ENCODE measurements around the gene AQP12A.
"Not testable (repeated sequence)": the region's sequence is repeated elsewhere in the genome, so short reads cannot be mapped to it uniquely, and the experiment has no call there.

Gene AQP12A

GRCh38 chr2:240687741-240688552 lies 3.7 kb upstream of the AQP12A start:
- no peak for DNase-seq (ENCODE audit: low read depth, low spot score)

DNA sequence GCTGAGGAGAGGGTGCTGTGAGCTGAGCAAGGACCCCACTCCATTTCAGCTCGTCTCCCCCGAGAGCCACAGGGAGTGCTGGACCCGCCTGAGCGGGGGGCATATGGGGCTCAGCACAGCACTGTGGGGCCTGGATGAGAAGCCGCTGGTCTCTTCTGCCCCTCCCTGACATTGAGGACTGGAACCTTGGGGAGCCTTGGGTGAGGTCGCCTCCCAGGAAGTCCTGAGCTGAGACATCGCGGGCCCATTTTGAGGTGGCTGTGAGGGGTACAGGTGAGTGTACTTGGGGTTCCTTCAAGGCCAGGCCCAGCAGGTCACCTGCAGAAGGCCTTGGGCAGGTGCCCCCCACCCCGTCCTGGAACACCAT lies 3.1 kb upstream of the AQP12A start:
- no peak for DNase-seq (ENCODE audit: low read depth, low spot score)

DNA sequence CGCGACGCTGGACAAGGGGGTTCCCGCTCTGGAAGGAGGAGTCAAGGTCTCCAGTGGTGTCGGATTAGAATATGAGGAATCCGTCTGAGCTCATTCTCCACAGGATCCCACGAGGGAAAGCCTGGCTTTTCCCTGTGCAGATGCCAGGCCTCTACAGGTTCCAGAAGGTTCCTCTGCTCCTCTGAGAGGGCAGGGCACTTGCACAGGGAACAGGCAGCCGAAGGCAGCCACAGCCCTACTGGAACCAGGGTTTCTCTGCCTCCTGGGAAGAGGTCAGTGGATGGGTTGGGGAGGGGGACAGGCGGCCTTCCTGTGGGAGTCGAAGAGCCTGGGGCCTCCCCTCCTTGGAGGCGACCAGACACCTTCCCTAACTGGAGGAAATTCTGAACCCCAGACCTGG lies 1.7 kb upstream of the AQP12A start:
- DNase-seq (ENCODE audit: low read depth, low spot score), result no peak

DNA sequence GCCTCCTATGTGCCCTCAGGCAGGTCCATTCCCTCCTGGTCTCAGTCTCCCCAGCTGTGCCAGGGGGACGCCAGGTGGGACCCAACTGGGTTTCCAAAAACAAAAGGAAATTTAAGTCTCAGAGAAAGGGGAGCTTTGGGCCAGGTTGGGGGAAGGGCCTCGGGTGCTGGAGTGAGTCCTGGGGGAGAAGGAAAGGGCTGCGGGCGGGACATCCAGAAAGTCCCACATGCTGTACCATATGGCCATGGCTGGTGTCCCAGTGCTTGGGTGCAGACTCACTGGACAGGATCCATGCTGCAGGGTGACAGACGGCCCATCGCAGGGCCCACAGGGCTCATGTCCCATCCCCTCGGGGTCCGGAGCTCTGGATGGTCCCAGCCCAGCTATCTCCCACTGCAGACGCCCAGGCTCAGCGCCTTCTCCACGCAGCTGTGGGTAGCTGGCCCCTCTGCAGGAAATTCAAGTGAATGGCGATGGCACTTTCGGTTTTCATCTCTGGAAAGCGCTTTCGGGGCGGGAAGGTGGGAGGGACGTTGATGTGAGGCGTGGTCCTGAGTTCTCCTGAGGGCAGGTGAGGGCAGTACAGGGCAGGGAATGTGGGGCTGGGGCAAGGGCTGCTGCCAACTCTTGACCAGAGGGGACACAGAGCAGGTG lies 1.1 kb upstream of the AQP12A start:
- not testable (repeated sequence) for DNase-seq (ENCODE audit: low read depth, low spot score)

DNA sequence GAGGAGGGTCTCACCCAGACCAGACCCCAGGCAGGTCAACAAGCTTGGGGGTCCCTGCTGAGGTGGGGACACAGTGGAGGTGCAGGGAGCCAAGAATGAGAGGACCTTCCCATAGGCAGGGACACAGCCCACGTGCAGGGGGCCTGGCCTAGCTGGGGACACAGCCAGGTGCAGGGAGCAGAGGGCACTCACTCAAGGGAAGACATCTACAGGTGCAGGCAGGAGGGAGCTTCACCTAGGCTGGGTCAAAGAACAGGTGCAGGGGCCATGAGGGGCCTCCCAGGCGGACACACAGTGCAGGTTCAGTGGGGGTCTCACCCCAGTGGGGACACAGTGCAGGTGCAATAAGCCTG lies 615 bp upstream of the AQP12A start:
- DNase-seq (ENCODE audit: low read depth, low spot score), result not testable (repeated sequence)

DNA sequence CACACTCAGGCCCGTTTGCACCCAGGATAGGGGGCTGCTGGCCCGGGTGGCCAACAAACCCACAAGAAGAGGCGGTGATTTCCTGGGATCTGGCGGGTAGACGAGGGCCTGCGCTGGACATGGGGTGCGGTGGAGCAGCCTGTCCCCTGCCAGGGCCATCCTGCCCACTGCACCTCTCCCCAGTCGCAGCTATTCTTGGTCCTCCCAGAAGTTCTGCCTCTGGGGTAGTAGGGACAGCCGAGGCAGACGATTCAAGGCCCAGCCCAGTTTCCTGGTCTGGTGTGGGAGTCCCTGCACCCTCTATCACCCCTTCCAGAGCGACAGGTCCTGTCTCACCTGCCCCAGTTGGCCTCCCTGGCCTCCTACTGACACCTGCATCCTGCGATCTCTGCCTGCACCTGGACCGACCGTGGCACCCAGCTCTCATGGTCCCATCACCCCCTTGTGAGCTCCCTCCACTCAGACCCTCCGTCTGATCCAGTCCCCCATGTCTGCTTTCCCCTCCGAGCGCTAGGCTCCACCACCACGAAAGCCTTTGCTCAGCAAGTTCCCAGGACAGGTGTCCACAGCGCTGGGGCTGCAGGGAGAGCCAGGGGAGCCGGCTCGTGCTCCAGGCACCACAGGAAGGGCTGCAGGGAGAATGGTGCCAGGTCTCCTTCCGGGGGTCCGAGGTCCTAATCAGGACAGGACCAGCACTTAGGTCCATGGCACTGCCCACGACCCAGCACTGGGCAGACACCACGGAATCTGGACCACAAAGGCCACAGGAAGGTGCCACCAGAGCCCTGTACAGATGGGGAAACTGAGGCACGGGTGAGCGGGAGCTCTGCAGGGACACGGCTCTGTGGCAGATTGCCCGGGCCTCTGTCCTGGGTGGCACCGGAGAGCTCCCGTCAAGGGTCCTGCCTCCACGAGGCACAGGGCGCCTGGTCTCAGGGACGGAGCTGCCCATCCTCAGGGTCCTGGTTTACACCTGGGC lies 1.2 kb downstream of the AQP12A start:
- DNase-seq (ENCODE audit: low read depth, low spot score), result not testable (repeated sequence)

DNA sequence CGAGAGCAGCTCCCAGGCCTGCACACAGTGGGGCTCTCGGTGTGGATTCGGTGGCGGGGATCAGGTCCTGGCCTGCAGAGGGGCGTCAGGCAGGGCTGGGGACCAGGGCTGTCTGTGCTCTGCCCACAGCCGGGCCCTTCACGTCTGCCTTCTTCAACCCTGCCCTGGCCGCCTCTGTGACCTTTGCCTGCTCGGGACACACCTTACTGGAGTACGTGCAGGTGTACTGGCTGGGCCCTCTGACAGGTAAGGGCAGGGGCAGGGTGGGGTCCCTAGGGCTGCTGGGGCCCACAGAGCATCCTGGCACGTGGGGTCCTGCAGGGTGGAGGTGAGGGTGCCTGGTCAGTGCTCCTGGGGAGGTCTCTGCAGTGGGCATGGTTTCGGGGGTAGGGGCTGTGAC lies 2.6 kb downstream of the AQP12A start:
- DNase-seq (ENCODE audit: low read depth, low spot score), result not testable (repeated sequence)

- not testable (repeated sequence) for DNase-seq (ENCODE audit: low read depth, low spot score)
These were observed 3.9 kb downstream of the AQP12A start for GRCh38 chr2:240695593-240695992.

GRCh38 chr2:240696469-240696868 lies 4.8 kb downstream of the AQP12A start:
- DNase-seq (ENCODE audit: low read depth, low spot score), result not testable (repeated sequence)

DNA sequence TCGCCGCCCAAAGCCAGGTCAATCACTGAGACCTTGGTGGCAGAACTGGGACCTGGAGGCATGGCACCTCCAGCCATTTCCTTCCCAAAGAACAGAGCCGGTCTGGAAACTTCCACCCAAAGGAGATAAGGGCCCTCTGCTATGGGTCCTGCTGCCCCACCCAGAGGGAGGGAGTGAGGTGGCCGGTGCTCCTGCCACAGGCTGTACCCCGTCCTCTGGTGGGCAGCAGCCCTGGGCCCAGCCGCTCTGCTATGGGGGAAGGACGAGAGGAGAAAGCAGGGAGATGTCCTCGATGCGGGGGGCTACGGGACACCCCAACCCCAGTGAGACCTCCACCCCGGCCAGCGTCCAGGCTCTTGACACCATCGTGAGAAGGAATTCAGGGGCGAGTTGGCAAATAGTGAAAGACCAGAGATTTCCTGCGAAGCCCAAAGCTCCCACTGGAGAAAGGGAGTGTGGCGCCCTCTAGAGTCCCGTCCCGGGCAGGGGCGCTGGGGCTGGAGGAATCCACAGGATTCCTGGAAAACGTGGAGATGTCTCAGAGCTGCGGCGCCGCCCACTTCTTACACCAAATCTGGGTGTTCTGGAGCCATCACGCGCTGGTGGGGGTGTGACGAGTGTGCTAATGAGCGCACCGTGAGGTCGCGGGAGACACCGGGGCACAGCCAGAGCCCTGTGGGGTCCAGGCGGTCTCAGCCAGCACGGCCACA lies 7.3 kb downstream of the AQP12A start:
- not testable (repeated sequence) for DNase-seq (ENCODE audit: low read depth, low spot score)

DNA sequence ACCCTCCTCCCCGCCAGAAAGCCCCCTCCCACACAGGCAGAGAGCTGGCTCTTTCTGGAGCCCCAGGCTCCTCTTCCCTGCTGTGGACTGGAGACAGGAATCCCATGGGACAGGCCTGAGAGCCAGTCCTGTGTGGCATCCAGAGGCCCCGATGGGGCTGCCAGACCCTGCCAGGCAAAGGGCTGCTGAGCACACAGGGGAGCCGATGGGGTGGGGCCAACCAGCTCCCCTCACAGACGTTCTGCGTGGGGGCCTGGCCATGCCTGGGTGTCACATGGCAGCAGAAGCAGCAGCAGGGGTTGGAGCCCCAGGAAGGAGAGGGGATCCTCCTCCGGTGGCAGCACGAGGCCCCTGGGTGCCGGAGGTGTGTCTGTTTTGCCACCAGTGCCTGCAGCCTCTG lies 8.2 kb downstream of the AQP12A start:
- not testable (repeated sequence) for DNase-seq (ENCODE audit: low read depth, low spot score)

DNA sequence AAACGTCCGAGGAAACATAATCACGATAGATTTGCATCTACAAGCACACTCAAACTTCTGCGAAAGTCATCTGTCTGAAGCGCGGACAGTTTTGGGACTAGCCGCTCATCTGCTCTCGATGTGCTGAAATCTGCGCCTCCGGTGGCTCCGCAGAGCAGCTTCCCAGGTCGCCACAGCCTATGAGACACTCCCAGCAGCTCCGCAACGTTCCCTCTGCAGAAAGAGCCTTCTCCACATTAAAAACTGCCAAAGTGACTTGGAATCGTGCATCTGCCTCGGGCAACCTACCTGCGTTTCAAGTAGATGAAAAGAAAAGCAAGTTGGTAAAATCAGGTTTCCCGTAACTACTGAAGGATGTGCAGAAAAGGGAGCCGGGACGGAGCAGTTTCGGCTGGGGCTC lies 8.9 kb downstream of the AQP12A start:
- DNase-seq (ENCODE audit: low read depth, low spot score), result not testable (repeated sequence)

- DNase-seq (ENCODE audit: low read depth, low spot score), result no peak
These were observed 9.5 kb downstream of the AQP12A start for GRCh38 chr2:240701091-240701735.

DNA sequence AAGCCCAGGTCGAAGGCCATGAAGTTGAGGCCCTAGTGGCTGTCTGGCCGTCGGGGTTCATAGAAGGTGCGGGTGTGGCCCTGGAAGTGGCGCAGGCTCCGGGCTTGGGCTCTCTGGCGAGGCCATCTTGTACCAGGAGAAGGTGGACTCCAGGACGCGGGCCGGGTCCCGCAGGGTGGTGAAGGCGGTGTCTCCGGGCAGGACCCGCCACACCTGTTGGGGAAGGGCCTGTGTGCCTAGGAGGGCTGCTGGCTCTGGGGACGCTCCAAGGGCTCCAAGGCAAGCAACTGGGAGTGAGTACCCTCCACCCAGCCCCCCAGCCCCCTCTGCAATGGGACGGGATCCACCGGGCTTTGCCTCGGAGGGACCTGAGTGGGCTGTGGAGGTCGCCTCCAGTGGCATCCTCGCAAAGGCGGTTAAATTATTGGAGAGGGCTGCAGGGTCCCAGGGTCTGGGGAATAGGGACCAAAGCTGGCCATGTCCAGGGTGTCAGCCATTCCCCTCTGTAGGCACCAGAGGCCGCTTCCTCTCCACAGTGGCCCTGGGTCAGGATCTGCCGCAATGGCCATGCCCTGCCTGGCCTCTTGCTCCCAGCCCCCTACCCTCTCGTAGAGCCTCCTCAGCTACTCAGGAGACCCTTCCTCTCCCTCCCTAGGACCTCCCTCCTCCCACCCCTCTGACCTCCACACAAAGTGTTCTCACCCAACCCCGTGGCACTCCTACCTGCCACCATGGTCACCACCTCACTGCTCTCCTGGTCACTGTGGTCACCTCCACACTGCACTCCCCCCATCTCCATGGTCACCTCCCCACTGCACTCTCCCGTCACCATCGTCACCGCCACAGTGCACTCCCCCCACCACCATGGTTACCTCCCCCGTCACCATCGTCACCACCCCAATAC lies 10.3 kb downstream of the AQP12A start:
- DNase-seq (ENCODE audit: low read depth, low spot score), result no peak

- no peak for DNase-seq (ENCODE audit: low read depth, low spot score)
These were observed 11.0 kb downstream of the AQP12A start for GRCh38 chr2:240702640-240703011.

DNA sequence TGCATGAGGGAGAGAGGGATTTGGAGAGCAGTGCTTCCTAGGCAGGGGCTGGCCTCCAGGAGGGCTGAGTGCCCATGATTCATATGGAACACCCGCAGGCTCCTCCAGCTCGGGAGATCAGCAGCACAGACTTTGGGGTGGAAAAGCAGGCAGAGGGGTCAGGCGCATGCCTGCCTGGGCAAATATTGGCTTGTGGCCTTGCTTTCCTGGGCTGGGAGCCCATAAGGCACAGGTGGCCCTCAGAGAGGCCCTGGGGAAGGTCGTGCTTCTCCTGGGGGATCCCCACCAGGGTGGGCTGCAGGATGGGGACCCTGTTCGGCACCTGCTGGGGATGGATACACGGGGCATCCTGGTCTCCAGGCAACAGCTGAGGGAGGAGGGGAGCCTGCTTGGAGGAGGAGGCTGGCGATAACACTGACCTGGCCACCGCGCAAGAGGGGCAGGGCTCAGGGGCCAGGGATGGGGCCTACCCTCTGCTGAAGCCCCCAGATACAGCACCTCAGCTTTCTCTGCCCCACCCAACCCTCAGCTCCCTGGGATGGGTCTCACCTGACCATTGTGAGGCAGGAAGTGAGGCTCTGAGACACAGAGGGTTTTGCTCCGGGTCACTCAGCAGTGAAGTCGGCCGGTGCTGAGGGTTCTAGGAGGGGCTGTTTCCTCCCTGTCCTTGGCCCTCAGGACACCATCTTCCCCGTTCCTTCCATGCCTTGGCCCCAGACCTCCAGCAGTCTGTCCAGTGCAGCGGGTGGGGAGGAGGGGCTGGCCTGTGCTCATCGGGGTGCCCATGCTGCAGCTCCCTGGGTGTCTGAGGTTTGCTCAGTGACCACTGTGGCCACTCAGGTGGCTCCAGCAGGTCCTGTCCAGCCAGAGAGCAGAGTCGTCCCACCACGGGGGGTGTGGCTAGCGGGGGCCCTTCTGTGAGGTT lies 12.0 kb downstream of the AQP12A start:
- no peak for DNase-seq (ENCODE audit: low read depth, low spot score)

DNA sequence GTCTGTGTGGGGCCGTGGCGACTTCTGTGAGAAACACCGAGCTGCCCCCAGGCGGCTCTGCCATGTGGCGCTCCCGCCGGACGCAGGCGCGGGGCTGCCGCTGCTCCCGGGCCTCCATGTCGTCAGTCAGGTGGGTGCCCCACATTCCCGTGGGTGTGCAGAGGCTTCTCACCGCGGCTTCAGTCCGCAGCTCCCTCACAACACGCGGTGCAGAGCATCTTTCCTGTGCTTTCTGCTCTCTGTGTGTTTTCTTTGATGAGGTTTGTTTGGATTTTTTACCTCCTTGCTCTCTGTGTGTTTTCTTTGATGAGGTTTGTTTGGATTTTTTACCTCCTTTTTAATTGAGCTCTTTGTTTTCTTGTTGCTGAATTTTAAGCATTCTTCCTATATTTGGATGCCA lies 13.0 kb downstream of the AQP12A start:
- DNase-seq (ENCODE audit: low read depth, low spot score), result no peak

DNA sequence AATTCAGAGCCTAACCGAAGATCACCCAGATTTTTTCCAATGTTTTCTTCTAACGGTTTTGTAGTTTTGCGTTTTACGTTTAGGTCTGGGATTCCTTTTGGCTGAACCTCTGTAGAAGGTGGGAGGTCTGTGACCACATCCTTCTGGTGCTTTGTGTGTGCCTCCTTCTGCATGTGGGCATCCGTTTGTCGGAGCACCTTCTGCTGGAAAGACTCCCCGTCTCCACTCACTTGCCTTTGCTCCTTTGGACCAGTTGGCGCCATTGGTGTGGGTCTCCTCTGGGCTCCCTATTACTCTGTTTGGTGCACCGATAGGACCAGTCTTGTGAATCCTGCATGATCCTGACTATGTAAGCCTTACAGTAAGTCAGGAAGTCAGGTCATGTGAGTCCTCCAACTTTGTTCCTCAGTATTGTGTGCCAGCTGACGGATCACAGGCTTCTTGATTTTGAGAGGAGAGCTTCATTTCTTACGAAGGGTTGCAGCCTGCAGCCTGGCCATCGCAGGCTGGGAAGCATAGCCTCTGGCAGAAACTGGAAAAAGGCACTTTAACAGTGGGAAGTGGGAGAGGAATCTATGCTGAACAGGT lies 13.6 kb downstream of the AQP12A start:
- DNase-seq (ENCODE audit: low read depth, low spot score), result no peak

Data from activated CD4-positive, CD25-positive, alpha-beta regulatory T cell treated with anti-CD3 and anti-CD28 coated beads, Interleukin-2, amount 50 U/mL, for 16 hours (primary cell).